HuH-7.5 (cell line): ENCODE results near the gene SMAD6.

Experiments
- DNase-seq: peaks from one replicate; pipeline ENCODE4 v3.0.0; 2011; ENCODE audit warnings: low spot score

SMAD6 gene

GRCh38 chr15:66777054-66777453 lies 75.0 kb downstream of the SMAD6 start:
- DNase-seq: no peak

DNA sequence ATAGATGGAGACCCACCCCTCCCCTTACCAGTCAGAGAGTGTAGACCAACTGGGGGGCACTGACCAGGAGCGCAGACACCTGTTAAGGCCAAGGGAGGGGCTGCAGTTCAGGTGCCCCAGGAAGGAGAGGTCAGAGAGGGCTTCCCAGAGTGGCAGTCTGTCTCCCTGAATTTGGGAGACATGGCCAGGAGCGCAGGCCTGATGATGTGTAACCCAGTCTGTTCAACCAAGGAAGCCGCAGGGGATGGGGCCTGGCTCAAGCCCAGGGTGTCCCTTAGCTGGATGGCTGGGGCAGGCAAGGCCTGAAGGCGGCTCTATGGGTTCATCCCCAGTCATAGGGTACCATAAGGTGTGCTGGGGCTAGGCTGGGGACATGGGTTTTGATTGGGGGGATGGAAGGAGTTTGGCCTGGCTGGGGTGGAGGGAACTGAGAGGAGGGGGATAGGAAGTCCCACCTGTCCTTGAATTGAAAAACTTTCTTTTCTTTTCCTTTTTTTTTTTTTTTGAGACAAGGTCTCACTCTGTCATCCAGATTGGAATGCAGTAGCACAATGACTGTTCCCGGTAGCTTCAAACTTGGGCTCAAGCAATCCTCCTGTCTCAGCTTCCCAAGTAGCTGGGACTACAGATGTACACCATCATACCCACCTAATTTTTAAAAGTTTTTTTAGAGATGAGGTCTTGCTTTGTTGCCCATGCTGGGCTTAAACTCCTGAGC lies 75.7 kb downstream of the SMAD6 start:
- DNase-seq: no peak

GRCh38 chr15:66778314-66778665 lies 76.3 kb downstream of the SMAD6 start:
- no peak for DNase-seq

- DNase-seq: no peak
These were observed 76.7 kb downstream of the SMAD6 start for GRCh38 chr15:66778716-66779115.

- DNase-seq: peak; percentile 87
These were observed 77.4 kb downstream of the SMAD6 start for GRCh38 chr15:66779331-66780009.

DNA sequence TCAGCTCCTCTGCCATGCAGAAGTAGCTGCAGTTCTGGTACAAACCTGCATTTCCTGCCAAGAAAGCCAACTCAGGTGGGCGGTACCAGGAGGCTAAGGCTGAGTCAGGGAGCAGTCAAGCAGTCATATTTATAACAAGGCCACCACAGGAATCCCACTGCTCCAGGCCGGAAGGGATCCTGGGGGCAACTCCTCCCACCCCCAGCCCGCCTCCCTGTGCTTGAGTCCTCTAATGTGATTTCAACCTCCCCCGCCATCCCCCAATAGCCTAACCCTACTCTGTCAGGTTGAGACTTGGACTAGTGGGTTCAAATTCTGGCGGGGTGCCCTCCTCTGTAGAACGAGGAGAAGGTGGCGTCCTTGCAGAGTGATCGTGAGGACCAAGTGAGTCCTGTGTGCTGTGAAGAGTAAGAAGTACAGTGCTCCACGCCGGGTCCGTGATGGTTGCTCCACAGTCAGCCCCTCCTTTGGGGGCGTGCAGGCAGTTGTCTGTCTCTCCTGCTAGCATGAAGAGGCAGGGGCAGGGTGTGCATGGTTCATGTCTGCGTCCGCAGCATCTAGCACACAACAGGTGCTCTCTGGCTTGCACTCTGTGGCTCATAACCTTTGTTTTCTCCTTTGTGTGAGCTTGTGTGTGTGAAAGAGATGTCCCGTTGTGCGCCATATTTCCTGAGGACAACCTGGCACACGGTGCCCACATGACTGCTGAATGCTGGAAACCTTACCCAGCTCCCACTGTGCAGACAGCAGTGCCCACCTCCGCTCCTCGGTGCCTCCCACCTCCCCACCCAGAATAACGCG lies 78.3 kb downstream of the SMAD6 start:
- no peak for DNase-seq

DNA sequence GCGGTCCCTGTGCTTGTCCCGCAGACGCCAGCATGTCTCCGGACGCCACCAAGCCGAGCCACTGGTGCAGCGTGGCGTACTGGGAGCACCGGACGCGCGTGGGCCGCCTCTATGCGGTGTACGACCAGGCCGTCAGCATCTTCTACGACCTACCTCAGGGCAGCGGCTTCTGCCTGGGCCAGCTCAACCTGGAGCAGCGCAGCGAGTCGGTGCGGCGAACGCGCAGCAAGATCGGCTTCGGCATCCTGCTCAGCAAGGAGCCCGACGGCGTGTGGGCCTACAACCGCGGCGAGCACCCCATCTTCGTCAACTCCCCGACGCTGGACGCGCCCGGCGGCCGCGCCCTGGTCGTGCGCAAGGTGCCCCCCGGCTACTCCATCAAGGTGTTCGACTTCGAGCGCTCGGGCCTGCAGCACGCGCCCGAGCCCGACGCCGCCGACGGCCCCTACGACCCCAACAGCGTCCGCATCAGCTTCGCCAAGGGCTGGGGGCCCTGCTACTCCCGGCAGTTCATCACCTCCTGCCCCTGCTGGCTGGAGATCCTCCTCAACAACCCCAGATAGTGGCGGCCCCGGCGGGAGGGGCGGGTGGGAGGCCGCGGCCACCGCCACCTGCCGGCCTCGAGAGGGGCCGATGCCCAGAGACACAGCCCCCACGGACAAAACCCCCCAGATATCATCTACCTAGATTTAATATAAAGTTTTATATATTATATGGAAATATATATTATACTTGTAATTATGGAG lies 79.1 kb downstream of the SMAD6 start:
- no peak for DNase-seq

DNA sequence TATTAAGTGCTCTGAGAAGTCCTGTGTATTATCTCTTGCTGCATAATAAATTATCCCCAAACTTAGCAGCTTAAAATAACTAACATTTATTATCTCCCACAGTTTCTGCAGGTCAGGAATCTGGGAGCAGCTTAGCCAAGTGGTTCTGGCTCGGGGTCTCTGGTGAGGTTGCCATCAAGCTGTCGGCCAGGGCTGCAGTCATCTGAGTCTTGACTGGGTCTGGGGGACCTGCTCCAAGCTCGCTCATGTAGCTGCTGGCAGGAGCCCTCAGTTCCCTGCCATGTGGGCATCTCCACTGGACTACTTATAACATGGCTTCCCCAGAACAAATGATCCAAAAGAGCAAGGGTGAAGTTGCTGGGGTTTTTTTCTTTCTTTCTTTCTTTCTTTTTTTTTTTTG lies 80.7 kb downstream of the SMAD6 start:
- DNase-seq: no peak

GRCh38 chr15:66783314-66783713 lies 81.3 kb downstream of the SMAD6 start:
- DNase-seq: no peak

DNA sequence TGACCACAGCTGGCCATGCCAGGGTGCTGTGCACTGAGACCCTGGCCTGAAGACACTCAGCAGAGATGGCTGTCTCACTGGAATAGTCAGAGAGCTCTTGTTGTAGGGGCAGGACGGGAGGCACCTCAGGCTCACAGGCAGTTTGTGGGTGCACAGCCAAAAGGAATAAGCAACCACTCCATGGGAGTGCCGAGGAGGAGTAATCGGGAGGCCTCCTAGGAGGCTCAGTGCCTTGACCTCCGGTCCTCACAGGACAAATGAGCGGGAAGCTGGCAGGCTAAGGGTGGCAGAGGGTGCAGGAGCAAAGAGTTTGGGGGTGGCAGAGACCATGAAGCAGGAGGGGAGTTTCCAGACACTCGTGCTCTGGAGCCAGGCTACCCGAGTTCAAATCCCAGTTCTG lies 81.7 kb downstream of the SMAD6 start:
- no peak for DNase-seq

- DNase-seq: no peak
These were observed 82.1 kb downstream of the SMAD6 start for GRCh38 chr15:66784174-66784573.

DNA sequence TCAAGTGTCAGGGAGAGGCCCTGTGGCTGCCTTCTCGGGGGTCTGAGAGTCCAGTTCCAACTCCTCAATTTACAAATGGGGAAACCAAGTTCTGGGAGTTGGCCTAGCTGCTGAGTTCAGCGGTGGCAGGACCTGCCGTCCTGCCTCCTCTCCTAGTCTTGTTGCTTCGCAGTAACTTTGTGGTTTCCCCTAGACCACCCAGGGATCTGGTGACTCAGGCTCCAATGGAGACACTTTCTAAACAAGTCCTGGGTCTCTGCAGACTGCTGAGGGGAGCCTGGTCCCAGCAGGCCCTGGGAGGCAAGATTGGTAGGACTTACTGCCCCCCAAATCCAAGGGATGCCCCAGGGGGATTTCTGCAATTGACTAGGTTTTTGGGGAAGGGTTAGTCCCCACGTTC lies 83.6 kb downstream of the SMAD6 start:
- DNase-seq: no peak

- no peak for DNase-seq
These were observed 84.2 kb downstream of the SMAD6 start for GRCh38 chr15:66786222-66786621.

GRCh38 chr15:66786708-66787488 lies 84.9 kb downstream of the SMAD6 start:
- no peak for DNase-seq

GRCh38 chr15:66787489-66787871 lies 85.4 kb downstream of the SMAD6 start:
- DNase-seq: no peak

GRCh38 chr15:66788024-66788423 lies 86.0 kb downstream of the SMAD6 start:
- no peak for DNase-seq

DNA sequence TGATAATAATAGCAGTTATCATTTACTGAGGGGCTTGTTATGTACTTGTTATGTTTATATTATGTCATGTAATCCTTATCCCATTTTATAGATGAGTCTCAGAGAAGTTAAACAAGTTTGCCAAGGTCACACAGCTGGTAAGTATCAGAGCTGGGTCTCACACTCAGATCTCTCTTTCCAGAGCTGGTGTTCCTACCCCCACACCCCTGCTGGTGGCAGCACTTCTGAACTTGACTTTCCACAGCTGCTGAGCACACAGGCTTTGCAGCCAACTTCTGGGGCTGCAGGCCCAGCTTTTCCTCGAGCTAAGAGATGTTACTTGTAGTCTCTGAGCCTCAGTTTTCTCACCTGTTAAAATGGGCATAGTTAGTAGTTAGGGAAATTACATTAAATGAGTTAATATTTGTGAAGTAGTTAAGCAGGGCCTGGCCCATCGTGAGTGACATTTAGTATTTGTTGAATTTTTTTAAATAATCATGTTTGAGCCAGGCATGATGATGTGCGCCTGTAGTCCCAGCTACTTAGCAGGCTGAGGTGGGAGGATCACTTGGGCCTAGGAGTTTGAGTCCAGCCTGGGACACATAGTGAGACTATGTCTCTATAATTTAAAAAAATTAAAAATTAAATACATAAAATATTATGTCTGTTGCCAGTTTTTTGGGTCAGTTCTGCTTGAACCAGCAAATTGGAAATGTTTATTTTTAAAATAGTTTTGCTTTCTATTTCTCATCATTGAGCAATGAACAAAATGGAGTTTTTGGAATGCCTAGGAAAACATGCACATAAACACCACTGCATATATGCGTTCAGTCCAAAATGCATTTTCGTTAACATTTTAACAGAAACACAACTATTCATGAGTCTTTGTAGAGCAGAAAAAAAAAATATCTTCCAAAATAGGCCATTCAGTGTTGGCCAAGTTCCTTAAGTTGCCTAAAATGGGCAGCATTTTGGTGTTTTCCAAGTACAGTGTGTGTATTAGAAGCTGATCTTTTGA lies 87.3 kb downstream of the SMAD6 start:
- DNase-seq: peak; percentile 70

DNA sequence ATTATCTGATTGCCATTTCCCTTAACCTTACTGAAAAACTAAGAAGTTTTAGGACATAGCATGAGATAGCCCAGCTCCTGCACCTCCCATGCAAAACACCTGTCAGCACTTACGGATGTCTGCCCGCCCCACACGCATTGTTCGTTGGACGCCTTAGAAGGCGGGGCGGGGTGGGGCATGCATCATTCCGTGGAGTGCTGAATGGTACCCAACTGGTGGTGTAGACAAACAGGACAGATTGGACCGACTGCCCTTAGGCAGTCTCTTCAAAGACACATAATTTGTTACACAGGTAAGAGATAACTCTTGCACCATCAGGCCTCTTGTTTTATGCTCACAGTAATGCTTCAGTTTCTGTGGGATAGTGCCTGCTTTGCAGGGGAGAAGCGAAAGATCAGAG lies 93.8 kb downstream of the SMAD6 start:
- no peak for DNase-seq

DNA sequence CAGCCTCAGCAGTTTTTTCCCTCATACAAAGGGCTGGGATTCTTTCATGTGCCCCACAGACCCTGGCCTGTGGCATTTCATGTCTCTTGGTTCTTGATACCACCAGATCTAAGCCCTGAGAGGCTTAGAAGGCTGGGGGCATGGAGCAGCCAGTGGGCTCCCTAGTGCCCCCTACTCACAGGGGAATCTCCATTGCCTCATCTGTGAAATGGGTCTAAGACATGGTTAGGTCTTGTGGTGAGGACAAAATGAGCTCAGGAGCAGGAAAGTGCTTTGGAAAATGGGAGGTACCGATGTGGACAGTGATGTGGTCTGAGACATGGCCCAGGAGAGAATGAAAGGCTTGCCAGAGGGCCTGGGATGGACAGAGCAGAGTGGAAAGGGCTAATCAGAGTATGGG lies 94.3 kb downstream of the SMAD6 start:
- no peak for DNase-seq

DNA sequence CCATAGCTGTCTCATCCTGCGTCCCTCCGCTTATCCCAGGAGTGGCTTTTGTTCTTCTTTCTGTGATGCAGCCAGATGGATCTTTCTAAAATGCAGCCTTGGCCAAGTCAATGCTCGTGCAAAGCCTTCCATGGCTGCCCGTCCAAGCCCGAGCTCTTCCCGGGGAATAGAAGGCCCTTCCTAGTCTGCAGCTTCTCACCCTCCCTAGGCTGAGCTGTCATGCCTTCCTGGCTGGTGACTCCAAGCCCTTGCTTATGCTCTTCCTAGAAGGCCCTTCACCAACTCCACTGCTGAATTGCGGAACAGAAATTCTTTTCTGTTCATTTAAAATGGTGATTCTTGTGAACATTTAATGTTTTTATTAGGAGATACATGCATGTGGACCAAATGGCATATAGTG lies 95.9 kb downstream of the SMAD6 start:
- no peak for DNase-seq
